ENCODE data around the gene UBE2M.
"Not testable (repeated sequence)": the region's sequence is repeated elsewhere in the genome, so short reads cannot be mapped to it uniquely, and the experiment has no call there.

The UBE2M gene

GRCh38 chr19:58558066-58558622, at the start of gene UBE2M:
Gene UBE2M (minus strand): TSS chr19:58558611. CDS start chr19:58558381, 230 bp downstream.
- peak within 1 kb of the TSS; percentile 78 for H3K4me3 ChIP-seq (ENCODE audit: low read length)
- no peak for TF ChIP-seq CTCF (conservative IDR thresholded peaks at IDR 0.05; ENCODE audit: low read depth, low read length)
- no peak for DNase-seq (ENCODE audit: low read depth)

- DNase-seq (ENCODE audit: low read depth); H3K4me3 ChIP-seq (ENCODE audit: low read length): not testable (repeated sequence)
These were observed 48.8 kb upstream of the UBE2M start for GRCh38 chr19:58607213-58607612.

GRCh38 chr19:58606251-58606896, 48.0 kb upstream of the UBE2M start:
- H3K4me3 ChIP-seq (ENCODE audit: low read length); DNase-seq (ENCODE audit: low read depth): not testable (repeated sequence)

GRCh38 chr19:58586133-58586765, 27.8 kb upstream of the UBE2M start:
- DNase-seq (ENCODE audit: low read depth), result no peak
- no peak for TF ChIP-seq CTCF (conservative IDR thresholded peaks at IDR 0.05; ENCODE audit: low read depth, low read length)
- no peak overlapping the region for H3K4me3 ChIP-seq (ENCODE audit: low read length)

GRCh38 chr19:58585442-58586132, 27.2 kb upstream of the UBE2M start:
- no peak for DNase-seq (ENCODE audit: low read depth)
- H3K4me3 ChIP-seq (ENCODE audit: low read length), result no peak overlapping the region
- TF ChIP-seq CTCF (conservative IDR thresholded peaks at IDR 0.05; ENCODE audit: low read depth, low read length), result no peak

- no peak for DNase-seq (ENCODE audit: low read depth)
These were observed 26.4 kb upstream of the UBE2M start for GRCh38 chr19:58584498-58585441.

GRCh38 chr19:58582985-58583384, 24.6 kb upstream of the UBE2M start:
- DNase-seq (ENCODE audit: low read depth), result no peak
- no peak overlapping the region for H3K4me3 ChIP-seq (ENCODE audit: low read length)
- no peak for TF ChIP-seq CTCF (conservative IDR thresholded peaks at IDR 0.05; ENCODE audit: low read depth, low read length)

More at GRCh38 chr19:58584498-58585441, 26.4 kb upstream of the UBE2M start:
- H3K4me3 ChIP-seq (ENCODE audit: low read length), result no peak overlapping the region
- TF ChIP-seq CTCF (conservative IDR thresholded peaks at IDR 0.05; ENCODE audit: low read depth, low read length), result no peak

Data from retinal pigment epithelial cell (primary cell).